ENCODE data around the gene SLC22A23. TPM values are rescaled to one million over a fixed set of nuclear protein-coding genes. Genes with fewer than 3 reads are reported as not detected.

The SLC22A23 gene
- total and polyA plus RNA-seq, 8 donors, result 5.9 to 241 (median 18.9) TPM

DNA sequence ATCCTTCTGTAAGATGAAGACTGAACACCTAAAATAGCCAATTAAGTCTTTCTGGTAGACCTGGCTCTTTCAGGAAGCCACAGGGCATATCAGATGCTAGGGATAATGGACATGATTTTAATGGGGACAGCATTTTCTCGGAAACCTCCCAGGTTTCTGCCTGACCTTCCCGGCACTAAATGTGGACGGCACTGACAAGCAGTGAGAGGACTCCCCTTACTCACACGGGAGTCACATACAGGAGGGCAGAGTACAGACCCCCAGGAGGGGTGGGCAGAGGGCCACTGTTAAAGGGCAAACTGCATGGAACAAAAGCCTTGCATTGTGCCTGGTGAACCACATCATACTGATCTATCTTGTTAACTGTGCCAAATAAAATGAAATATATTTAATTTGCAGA lies 178.2 kb downstream of the SLC22A23 start:
- Histone ChIP-seq H3K27me3 (no peaks in the 10 kb centered on the region), H3K36me3 (peaks cover 6 to 59% (median 47%) of the 10 kb centered on the region in 4 donors), H3K4me3 (no peak overlapping the region), H3K27ac (no peak overlapping the region), H3K9me3 (no peaks in the 10 kb centered on the region), H3K4me1 (peaks cover 0 to 33% (median 12%) of the 10 kb centered on the region in 4 donors)
- 75 to 86% (median 84%) methylated on average over 4 of the region's 4 CpGs for WGBS, 5 donors
- TF ChIP-seq EP300 (IDR thresholded peaks at IDR 0.05) (no peak), POLR2AphosphoS5 (IDR thresholded peaks at IDR 0.05) (no peak), POLR2A (IDR thresholded peaks at IDR 0.05) (no peak)
- TF ChIP-seq, protein P1, sequence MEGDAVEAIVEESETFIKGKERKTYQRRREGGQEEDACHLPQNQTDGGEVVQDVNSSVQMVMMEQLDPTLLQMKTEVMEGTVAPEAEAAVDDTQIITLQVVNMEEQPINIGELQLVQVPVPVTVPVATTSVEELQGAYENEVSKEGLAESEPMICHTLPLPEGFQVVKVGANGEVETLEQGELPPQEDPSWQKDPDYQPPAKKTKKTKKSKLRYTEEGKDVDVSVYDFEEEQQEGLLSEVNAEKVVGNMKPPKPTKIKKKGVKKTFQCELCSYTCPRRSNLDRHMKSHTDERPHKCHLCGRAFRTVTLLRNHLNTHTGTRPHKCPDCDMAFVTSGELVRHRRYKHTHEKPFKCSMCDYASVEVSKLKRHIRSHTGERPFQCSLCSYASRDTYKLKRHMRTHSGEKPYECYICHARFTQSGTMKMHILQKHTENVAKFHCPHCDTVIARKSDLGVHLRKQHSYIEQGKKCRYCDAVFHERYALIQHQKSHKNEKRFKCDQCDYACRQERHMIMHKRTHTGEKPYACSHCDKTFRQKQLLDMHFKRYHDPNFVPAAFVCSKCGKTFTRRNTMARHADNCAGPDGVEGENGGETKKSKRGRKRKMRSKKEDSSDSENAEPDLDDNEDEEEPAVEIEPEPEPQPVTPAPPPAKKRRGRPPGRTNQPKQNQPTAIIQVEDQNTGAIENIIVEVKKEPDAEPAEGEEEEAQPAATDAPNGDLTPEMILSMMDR (IDR thresholded peaks at IDR 0.05), result no peak
- intact Hi-C loops (cut with DNase I; ENCODE audit: low total_unique reads), result loop anchor here (5.0 to 10.0 kb wide), 2 partner anchors 454 to 696 kb away; no protein-coding TSS in a partner anchor
- no peak for DNase-seq

DNA sequence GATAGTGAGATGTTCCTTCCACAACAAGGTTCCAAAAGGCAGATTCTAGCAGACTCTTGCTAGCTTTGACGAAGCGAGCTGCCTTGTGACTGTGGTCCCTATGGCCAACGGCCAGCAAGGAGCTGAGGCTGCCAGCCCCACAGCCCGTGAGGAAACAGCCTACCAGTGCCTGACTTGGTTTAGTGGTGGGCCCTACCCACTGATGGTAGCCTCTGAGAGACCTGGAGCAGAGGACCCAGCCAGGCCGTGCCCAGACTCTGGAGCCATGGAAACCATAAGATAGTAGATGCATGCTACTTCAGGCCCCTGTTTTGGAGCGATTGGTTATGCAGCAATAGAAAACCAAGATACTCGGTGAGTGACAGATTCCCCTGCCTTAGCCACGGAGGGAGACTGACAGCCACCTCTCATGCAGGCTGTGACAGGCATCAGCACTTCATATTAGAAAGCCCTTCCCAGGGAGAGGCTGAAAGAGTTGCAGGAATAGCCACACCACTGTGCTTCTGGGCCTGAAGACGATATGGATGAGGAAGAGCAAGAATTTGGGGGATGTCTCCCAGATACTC lies 178.9 kb downstream of the SLC22A23 start:
- Histone ChIP-seq H3K4me3 (no peak overlapping the region), H3K4me1 (peaks cover 0 to 30% (median 11%) of the 10 kb centered on the region in 4 donors), H3K27ac (no peak overlapping the region), H3K9me3 (no peaks in the 10 kb centered on the region), H3K36me3 (peaks cover 7 to 59% (median 47%) of the 10 kb centered on the region in 4 donors), H3K27me3 (no peaks in the 10 kb centered on the region)
- intact Hi-C loops (cut with DNase I; ENCODE audit: low total_unique reads), result loop anchor here (5.0 to 10.0 kb wide), 2 partner anchors 454 to 697 kb away; no protein-coding TSS in a partner anchor
- no peak for DNase-seq
- 75 to 81% (median 80%) methylated on average over 9 of the region's 9 CpGs for WGBS, 5 donors
- TF ChIP-seq POLR2A (IDR thresholded peaks at IDR 0.05) (no peak), EP300 (IDR thresholded peaks at IDR 0.05) (no peak), POLR2AphosphoS5 (IDR thresholded peaks at IDR 0.05) (no peak)
- TF ChIP-seq, protein P1 (IDR thresholded peaks at IDR 0.05), result no peak

DNA sequence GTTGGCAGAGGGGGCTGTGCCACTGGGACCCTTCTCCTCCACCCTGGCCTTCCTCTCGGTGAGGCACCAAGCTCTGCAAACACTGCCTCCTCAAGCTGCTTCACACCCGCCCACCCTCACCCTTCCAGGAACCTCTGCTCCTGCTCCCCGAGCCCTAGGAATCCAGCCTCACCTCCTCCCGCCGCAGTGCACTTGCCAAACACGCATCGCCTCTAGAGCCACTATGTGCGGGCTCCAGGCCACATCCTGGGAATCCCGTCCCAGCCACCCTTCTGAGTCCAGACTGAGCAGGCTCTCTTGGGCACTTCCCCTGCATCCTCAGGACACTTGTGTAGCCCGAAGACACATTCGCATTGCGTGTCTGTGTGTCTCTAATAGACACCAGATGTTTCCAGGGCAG lies 179.6 kb downstream of the SLC22A23 start:
- 65 to 84% (median 75%) methylated on average over 11 to 12 of the region's 12 CpGs for WGBS, 5 donors
- intact Hi-C loops (cut with DNase I; ENCODE audit: low total_unique reads), result loop anchor here (5.0 to 10.0 kb wide), 2 partner anchors 455 to 698 kb away; no protein-coding TSS in a partner anchor
- Histone ChIP-seq H3K9me3 (no peaks in the 10 kb centered on the region), H3K27me3 (no peaks in the 10 kb centered on the region), H3K4me1 (peaks cover 0 to 23% (median 8%) of the 10 kb centered on the region in 4 donors), H3K36me3 (peaks cover 13 to 59% (median 48%) of the 10 kb centered on the region in 4 donors), H3K4me3 (no peak overlapping the region), H3K27ac (no peak overlapping the region)
- TF ChIP-seq POLR2A (IDR thresholded peaks at IDR 0.05) (no peak), EP300 (IDR thresholded peaks at IDR 0.05) (no peak)
- DNase-seq, result no peak

DNA sequence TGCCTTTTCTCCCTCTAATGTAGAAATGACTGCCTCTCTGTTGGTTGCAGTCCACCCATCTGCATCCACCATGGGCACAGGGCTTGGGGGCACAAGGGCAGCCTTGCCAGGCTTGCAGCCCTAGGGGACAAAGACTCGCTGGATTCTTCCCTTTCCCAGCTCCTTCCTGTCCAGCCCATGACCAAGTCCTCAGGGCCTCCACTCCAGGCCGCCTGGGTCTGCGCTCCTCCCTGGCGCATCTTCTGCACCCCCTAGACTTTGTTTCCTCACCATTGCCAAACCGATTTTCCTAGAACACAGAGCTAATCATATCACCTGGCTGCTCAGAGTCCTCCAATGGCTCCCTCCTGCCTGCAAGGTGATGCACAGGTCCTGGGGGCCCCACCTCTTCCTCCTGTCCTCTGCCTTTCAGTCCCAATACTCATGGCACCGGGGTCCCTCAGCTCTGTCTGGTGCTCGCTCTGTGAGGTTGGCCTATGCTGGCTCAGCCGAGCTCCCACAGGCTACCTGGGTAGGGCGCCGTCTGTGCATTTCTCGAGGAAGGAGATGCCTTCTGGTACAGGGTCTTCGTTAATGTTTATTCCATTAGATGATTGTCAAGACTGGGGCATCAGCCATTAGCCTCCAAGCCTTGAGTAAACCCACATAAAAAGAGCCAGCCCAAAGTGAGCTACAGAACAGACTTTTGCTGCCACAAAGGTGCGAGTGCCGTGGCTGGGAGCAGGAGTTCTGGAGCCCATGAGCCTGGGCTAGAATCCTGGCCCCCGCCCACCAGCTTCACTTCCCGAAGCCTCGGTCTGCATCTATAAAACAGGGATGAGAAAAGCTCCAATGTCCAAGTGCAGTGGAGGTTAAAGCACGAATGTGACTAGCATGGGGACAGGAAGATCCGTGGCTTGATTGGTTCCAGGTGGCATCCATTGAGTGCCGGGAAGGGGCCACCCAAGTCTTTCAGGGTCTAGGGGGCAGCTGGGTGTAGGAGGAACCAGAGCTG lies 180.4 kb downstream of the SLC22A23 start:
- TF ChIP-seq, protein P1 (IDR thresholded peaks at IDR 0.05), result no peak
- TF ChIP-seq POLR2A (IDR thresholded peaks at IDR 0.05) (no peak), EP300 (IDR thresholded peaks at IDR 0.05) (no peak), POLR2AphosphoS5 (IDR thresholded peaks at IDR 0.05) (no peak)
- intact Hi-C loops (cut with DNase I; ENCODE audit: low total_unique reads), result loop anchor here (5.0 to 10.0 kb wide), 2 partner anchors 456 to 698 kb away; no protein-coding TSS in a partner anchor
- H3K4me3 ChIP-seq, result no peak overlapping the region
- WGBS, 5 donors, result 79 to 89% (median 86%) methylated on average over 20 of the region's 20 CpGs
- no peaks in the 10 kb centered on the region for H3K27me3 ChIP-seq
- H3K27ac ChIP-seq, result no peak overlapping the region
- peaks cover 13 to 60% (median 53%) of the 10 kb centered on the region in 4 donors for H3K36me3 ChIP-seq
- peaks cover 0 to 16% (median 4%) of the 10 kb centered on the region in 4 donors for H3K4me1 ChIP-seq
- DNase-seq, result no peak
- H3K9me3 ChIP-seq, result no peaks in the 10 kb centered on the region

Data from stomach (tissue), 9 donors.